GM12878 (cell line): ENCODE measurements around the gene MFSD11. TPM values are rescaled to one million over a fixed set of nuclear protein-coding genes. Genes with fewer than 3 reads are reported as not detected.
"Not testable (repeated sequence)": the region's sequence is repeated elsewhere in the genome, so short reads cannot be mapped to it uniquely, and the experiment has no call there.

Experiments used
- ATAC-seq: fragments of 200-7000 bp; cut with Tn5 transposase; 3 replicates; pipeline ENCODE4 v1.9.1; 2020; ENCODE audit warnings: mild to moderate bottlenecking, moderate library complexity
- BruUV-seq: library from RNA; stranded (reverse); fragments of 400-500 nt; replicated peaks from 2 replicates; lab custom pipeline; 2021; lab: Mats Ljungman, UMichigan
- CTCF ChIA-PET: fragments of 300-600 bp; sonication (Branson Sonifier 250); formaldehyde crosslinking; extraction: SDS; loops from one replicate; lab custom pipeline; 2021; ENCODE audit warnings: inconsistent platforms; lab: Yijun Ruan, JAX
- POLR2A ChIA-PET: fragments of 350-600 bp; formaldehyde crosslinking; extraction: SDS; loops from one replicate; lab custom pipeline; 2021; ENCODE audit warnings: inconsistent platforms; lab: Charles Lee
- RAD21 ChIA-PET: fragments of 300-600 bp; sonication (Branson Sonifier 250); formaldehyde crosslinking; loops from one replicate; lab custom pipeline; 2023; ENCODE audit warnings: antibody characterized with exemption; ENCODE audit not compliant: unreplicated experiment; lab: Charles Lee
- SMC1A ChIA-PET: fragments of 300-600 bp; sonication (Branson Sonifier 250); formaldehyde crosslinking; loops from one replicate; lab custom pipeline; 2023; ENCODE audit not compliant: unreplicated experiment, uncharacterized antibody; lab: Charles Lee
- DNase-seq: peaks from one replicate; pipeline ENCODE4 v3.0.0-alpha.2; 2011; ENCODE audit warnings: low read depth, low spot score
- FAIRE-seq: peaks from 3 replicates; lab custom pipeline; 2011; peaks lifted over from hg19 to GRCh38; lab: Jason Lieb, UNC
- H2AFZ ChIP-seq: 2 replicates; pipeline ENCODE4 v1.6.0; 2011; ENCODE audit warnings: low read depth, low read length, control low read depth; ENCODE audit not compliant: control insufficient read depth
- H3K27ac ChIP-seq: 2 replicates; pipeline ENCODE4 v1.5.1; 2011; ENCODE audit warnings: control low read depth; ENCODE audit not compliant: control insufficient read depth, insufficient read depth
- H3K27me3 ChIP-seq, 2 experiments: replicated peaks in 1 of 2; 2 replicates each; pipeline versions ENCODE4 v1.6.0 to v1.6.1; 2011; ENCODE audit warnings: low read length in 1 of 2; ENCODE audit not compliant: control insufficient read depth in 2 of 2, insufficient read depth in 2 of 2
- H3K36me3 ChIP-seq, 2 experiments: 2 replicates each; pipeline ENCODE4 v1.5.1; 2011; ENCODE audit warnings: low read length in 1 of 2; ENCODE audit not compliant: control insufficient read depth in 2 of 2, insufficient read depth in 2 of 2
- H3K4me1 ChIP-seq: 2 replicates; pipeline ENCODE4 v1.6.1; 2011; ENCODE audit warnings: mild to moderate bottlenecking, low read length, moderate library complexity, mixed read lengths; ENCODE audit not compliant: control insufficient read depth, insufficient read depth
- H3K4me2 ChIP-seq: 2 replicates; pipeline ENCODE4 v1.6.0; 2011; ENCODE audit warnings: control low read depth; ENCODE audit not compliant: control insufficient read depth, insufficient read depth
- H3K4me3 ChIP-seq: fragments of 200-600 bp; sonication (generic); 2 replicates; pipeline ENCODE4 v1.5.1; 2016
- H3K79me2 ChIP-seq: 2 replicates; pipeline ENCODE4 v1.6.0; 2011; ENCODE audit warnings: low read length; ENCODE audit not compliant: control insufficient read depth, insufficient read depth
- H3K9ac ChIP-seq: 2 replicates; pipeline ENCODE4 v1.8.0; 2011; ENCODE audit warnings: low read length, control low read depth, mixed read lengths; ENCODE audit not compliant: control insufficient read depth, insufficient read depth
- H3K9me3 ChIP-seq: replicated peaks from 3 replicates; pipeline ENCODE4 v1.5.1; 2011; ENCODE audit warnings: mild to moderate bottlenecking, low read length; ENCODE audit not compliant: control insufficient read depth, insufficient read depth
- H4K20me1 ChIP-seq: 2 replicates; pipeline ENCODE4 v1.6.0; 2011; ENCODE audit not compliant: control insufficient read depth, insufficient read depth
- NBN ChIP-seq: fragments of 450-650 bp; IDR thresholded peaks from 2 replicates; pipeline ENCODE4 v1.6.1; 2016
- WGBS: methylation state at CpG from one replicate; pipeline ENCODE4 v1.1.6; 2016; ENCODE audit warnings: low lambda C conversion rate; ENCODE audit not compliant: insufficient replicate concordance, insufficient coverage; ENCODE audit errors: missing lambda C conversion rate; 5-methylcytosine and 5-hydroxymethylcytosine counted together
- in situ Hi-C: fragments of 300-500 bp; cut with MboI; formaldehyde crosslinking; loops from 9 replicates; pipeline ENCODE4 v1.14.3; 2018; ENCODE audit warnings: mixed read lengths
- intact Hi-C: fragments of 100-400 bp; cut with micrococcal nuclease; formaldehyde crosslinking; loops from one replicate; pipeline ENCODE4 v1.14.2; 2022; ENCODE audit not compliant: unreplicated experiment
- polyA plus RNA-seq, 11 experiments: library from polyadenylated mRNA; depleted of rRNA in 4 of 11; unstranded in 6 of 11; stranded (reverse) in 5 of 11; fragments of >200 nt; fragmentation: Nextera tagmentation in 4 of 11; fragmentation: Illumina TruSeq in 1 of 11; extraction: Ambion mirVana in 4 of 11; extraction: Trizol in 1 of 11; gene quantifications; 1 replicate in 1 of 11; 2 replicates in 10 of 11; pipeline versions ENCODE4 v1.2.1 to v1.2.3, GENCODE V29; 2011 to 2016; ENCODE audit warnings: inconsistent platforms in 2 of 11, missing spikeins in 2 of 11, low read depth in 1 of 11
- total RNA-seq, 4 experiments: library from RNA; depleted of rRNA in 3 of 4; stranded (reverse); fragments of >200 nt in 3 of 4; fragmentation: Illumina TruSeq in 1 of 4; extraction: Trizol in 1 of 4; gene quantifications; 2 replicates each; pipeline versions ENCODE4 v1.2.1 to v1.2.3, GENCODE V29; 2013 to 2021

The MFSD11 gene
- total and polyA plus RNA-seq, 10 of the 15 experiments (the other 5 are each of a cell fraction or from before 2014, with no cell fraction given), result 11.0 to 19.4 (median 15.5) TPM

GRCh38 chr17:76784926-76785325 lies 47.0 kb downstream of the MFSD11 start:
- no peak overlapping the region for H3K9ac ChIP-seq
- FAIRE-seq (no peak), ATAC-seq (no peak), DNase-seq (no peak)
- intact Hi-C loops, result no loop called here
- in situ Hi-C loops, result no loop called here
- peaks cover 0 to 3% of the 10 kb centered on the region in 2 experiments; a peak in 1 of 4 replicates for H3K36me3 ChIP-seq
- RAD21 ChIA-PET, result no interaction called here
- H3K4me2 ChIP-seq, result no peak overlapping the region
- H3K27ac ChIP-seq, result no peak overlapping the region
- no peaks in the 10 kb centered on the region for H3K27me3 ChIP-seq
- no peak overlapping the region for H2AFZ ChIP-seq
- CTCF ChIA-PET, result no interaction called here
- peaks cover 10% of the 10 kb centered on the region for H3K4me1 ChIP-seq
- no peaks in the 10 kb centered on the region for H4K20me1 ChIP-seq
- no peaks in the 10 kb centered on the region for H3K79me2 ChIP-seq
- no peak for TF ChIP-seq NBN
- POLR2A ChIA-PET, result no interaction called here
- H3K9me3 ChIP-seq, result no peaks in the 10 kb centered on the region
- H3K4me3 ChIP-seq, result no peak overlapping the region
- SMC1A ChIA-PET, result no interaction called here
- 82% methylated on average over 3 of the region's 3 CpGs for WGBS
- BruUV-seq, result no TSS peak

- SMC1A ChIA-PET, POLR2A ChIA-PET, H2AFZ ChIP-seq, H3K27me3 ChIP-seq, H4K20me1 ChIP-seq, in situ Hi-C loops, FAIRE-seq, DNase-seq, H3K4me3 ChIP-seq, H3K27ac ChIP-seq, H3K36me3 ChIP-seq, H3K9ac ChIP-seq, BruUV-seq, H3K9me3 ChIP-seq, H3K79me2 ChIP-seq, H3K4me2 ChIP-seq, intact Hi-C loops: not testable (repeated sequence)
- 95% methylated on average over 2 of the region's 2 CpGs for WGBS
- peaks cover 20% of the 10 kb centered on the region for H3K4me1 ChIP-seq
- ATAC-seq, result 0 out of 3 replicates have a peak, but pooled peaks have one; percentile 22
- ChIA-PET CTCF (interaction anchor here (1.0 kb wide), 1 partner anchor 55 kb away, joined by 3 read pairs; no protein-coding TSS in a partner anchor), RAD21 (interaction anchor here (1.0 kb wide), 1 partner anchor 54 kb away, joined by 4 read pairs; no protein-coding TSS in a partner anchor)
Observed at GRCh38 chr17:76787866-76788265, 49.9 kb downstream of the MFSD11 start.
